ENCODE results near the gene PTMA. TPM values are rescaled to one million over a fixed set of nuclear protein-coding genes. Genes with fewer than 3 reads are reported as not detected.

PTMA gene
- total RNA-seq, 1 experiment from 2014 or later, result 713 TPM

DNA sequence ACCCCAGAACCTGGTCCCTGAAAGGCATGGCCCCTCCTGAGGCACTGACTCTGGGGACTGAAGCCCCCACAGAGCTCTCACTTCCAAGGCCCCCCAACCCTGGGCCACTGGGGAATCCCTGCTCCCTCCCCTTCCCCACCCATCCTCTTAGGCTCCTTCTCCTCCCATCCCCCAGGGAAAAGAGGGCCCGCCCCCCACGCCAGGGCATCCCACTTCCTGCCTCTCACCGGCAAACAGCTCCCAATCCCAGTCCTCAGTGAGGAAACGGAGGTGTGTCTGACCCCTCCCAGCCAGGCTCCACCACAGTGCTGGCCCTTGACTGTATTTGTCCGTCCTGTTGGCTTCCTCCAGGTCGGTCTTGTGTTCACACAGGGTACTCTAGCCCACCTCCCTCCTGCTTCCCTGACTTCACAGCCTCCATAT is 35.0 kb upstream of the PTMA start:
- Mint-ChIP-seq H3K27me3 (ENCODE audit: insufficient read depth, unreplicated experiment) (no peaks in the 10 kb centered on the region), H3K27ac (ENCODE audit: low read depth, unreplicated experiment) (peak overlapping the region; percentile 69), H3K36me3 (ENCODE audit: insufficient read depth, unreplicated experiment) (no peaks in the 10 kb centered on the region), H3K4me3 (ENCODE audit: unreplicated experiment) (no peak overlapping the region), H3K9me3 (ENCODE audit: unreplicated experiment) (no peaks in the 10 kb centered on the region), H3K4me1 (ENCODE audit: insufficient read depth, unreplicated experiment) (peaks cover 19% of the 10 kb centered on the region)
- peak; percentile 83 for DNase-seq (ENCODE audit: unreplicated experiment)
- ChIA-PET CTCF (interaction anchor here (0.5 to 9.8 kb wide), 16 partner anchors 11 to 1539 kb away, joined by 3 to 352 read pairs (median 6); partner anchors contain the start of gene PTMA), POLR2A (interaction anchor here (0.5 to 7.2 kb wide), 8 partner anchors 29 to 61 kb away, joined by 3 to 73 read pairs (median 4); partner anchors contain the start of gene PTMA)
- TF ChIP-seq, protein P1, sequence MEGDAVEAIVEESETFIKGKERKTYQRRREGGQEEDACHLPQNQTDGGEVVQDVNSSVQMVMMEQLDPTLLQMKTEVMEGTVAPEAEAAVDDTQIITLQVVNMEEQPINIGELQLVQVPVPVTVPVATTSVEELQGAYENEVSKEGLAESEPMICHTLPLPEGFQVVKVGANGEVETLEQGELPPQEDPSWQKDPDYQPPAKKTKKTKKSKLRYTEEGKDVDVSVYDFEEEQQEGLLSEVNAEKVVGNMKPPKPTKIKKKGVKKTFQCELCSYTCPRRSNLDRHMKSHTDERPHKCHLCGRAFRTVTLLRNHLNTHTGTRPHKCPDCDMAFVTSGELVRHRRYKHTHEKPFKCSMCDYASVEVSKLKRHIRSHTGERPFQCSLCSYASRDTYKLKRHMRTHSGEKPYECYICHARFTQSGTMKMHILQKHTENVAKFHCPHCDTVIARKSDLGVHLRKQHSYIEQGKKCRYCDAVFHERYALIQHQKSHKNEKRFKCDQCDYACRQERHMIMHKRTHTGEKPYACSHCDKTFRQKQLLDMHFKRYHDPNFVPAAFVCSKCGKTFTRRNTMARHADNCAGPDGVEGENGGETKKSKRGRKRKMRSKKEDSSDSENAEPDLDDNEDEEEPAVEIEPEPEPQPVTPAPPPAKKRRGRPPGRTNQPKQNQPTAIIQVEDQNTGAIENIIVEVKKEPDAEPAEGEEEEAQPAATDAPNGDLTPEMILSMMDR (IDR thresholded peaks at IDR 0.05; ENCODE audit: unreplicated experiment), result no peak
- intact Hi-C loops (cut with micrococcal nuclease), result no loop called here
- BruUV-seq (replicated peaks), result no TSS peak

DNA sequence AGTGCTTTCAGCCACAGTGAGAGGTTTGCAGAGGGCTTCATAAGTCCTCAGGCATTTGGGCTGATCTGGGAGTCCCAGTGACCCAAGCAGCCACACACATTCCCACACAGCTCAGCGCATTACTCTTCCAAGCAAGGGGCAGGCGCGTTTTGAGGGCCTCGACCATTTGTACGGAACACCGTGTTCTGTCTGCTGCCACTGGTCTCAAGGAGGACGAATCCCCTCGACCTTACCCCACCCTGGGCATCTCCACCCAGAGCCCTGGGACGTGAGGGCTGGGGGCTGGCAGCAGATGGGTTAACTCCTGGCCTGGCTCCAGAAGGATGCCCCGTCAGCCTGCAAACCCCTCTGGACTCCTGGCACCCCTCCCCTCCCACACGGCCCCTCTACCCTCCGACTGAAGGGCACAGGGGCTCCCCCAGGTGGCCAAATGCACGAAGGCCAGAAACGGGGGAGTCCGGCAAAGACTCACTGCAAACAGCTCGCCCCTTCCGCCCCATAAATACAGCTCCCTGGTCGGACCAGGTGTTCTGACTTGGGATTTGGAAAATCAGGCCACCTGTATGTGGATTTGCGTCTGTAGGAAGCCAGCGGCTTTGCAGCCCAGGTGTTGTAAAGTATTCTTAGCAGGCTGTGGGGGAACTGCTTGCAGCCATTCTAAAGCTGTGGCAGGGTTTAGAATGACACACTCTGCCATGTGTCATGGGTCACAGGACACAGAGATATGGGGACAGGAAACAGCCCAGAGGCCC is 33.6 kb upstream of the PTMA start:
- no peaks in the 10 kb centered on the region for H3K27me3 Mint-ChIP-seq (ENCODE audit: insufficient read depth, unreplicated experiment)
- H3K36me3 Mint-ChIP-seq (ENCODE audit: insufficient read depth, unreplicated experiment), result no peaks in the 10 kb centered on the region

DNA sequence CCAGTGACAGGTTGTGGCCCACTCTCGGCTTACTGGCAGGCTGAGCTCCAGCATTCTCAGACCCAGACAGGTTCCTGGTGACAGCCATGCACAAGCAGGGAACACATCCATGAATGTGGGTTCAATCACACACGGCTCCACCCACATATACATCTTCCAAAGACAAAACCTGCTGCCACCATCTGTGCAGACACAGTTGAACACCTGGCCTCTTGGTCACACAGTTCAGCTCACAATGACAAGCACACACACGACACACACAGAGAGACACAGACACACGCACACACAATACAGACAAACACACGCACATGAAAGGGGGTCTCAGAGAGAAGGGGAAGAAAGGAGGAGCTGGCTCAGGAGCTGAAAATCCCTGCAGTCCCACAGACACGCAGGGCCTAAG is 32.1 kb upstream of the PTMA start:
- H3K4me1 Mint-ChIP-seq (ENCODE audit: insufficient read depth, unreplicated experiment), result peaks cover 19% of the 10 kb centered on the region
- no peak for DNase-seq (ENCODE audit: unreplicated experiment)
- H3K9me3 Mint-ChIP-seq (ENCODE audit: unreplicated experiment), result no peaks in the 10 kb centered on the region
- ChIA-PET CTCF (interaction anchor here (0.6 to 9.8 kb wide), 20 partner anchors 7 to 159 kb away, joined by 3 to 352 read pairs (median 7); partner anchors contain the start of gene PTMA), POLR2A (interaction anchor here (1.4 to 7.2 kb wide), 4 partner anchors 26 to 64 kb away, joined by 6 to 73 read pairs (median 11); no protein-coding TSS in a partner anchor)
- H3K27ac Mint-ChIP-seq (ENCODE audit: low read depth, unreplicated experiment), result no peak overlapping the region
- TF ChIP-seq, protein P1 (IDR thresholded peaks at IDR 0.05; ENCODE audit: unreplicated experiment), result no peak
- no peaks in the 10 kb centered on the region for H3K27me3 Mint-ChIP-seq (ENCODE audit: insufficient read depth, unreplicated experiment)
- BruUV-seq (replicated peaks), result no TSS peak
- intact Hi-C loops (cut with micrococcal nuclease), result loop anchor here (2.0 kb wide), 2 partner anchors 111 to 113 kb away; partner anchors contain the start of gene COPS7B
- no peak overlapping the region for H3K4me3 Mint-ChIP-seq (ENCODE audit: unreplicated experiment)
- H3K36me3 Mint-ChIP-seq (ENCODE audit: insufficient read depth, unreplicated experiment), result no peaks in the 10 kb centered on the region

More for the DNA sequence above, 33.6 kb upstream of the PTMA start:
- ChIA-PET POLR2A (interaction anchor here (0.8 to 7.2 kb wide), 14 partner anchors 9 to 111 kb away, joined by 3 to 73 read pairs (median 6); partner anchors contain the start of genes COPS7B, PDE6D and PTMA), CTCF (interaction anchor here (0.6 to 9.8 kb wide), 43 partner anchors 9 to 1373 kb away, joined by 3 to 352 read pairs (median 5); partner anchors contain the start of gene PTMA)
- Mint-ChIP-seq H3K27ac (ENCODE audit: low read depth, unreplicated experiment) (no peak overlapping the region), H3K9me3 (ENCODE audit: unreplicated experiment) (no peaks in the 10 kb centered on the region), H3K4me3 (ENCODE audit: unreplicated experiment) (no peak overlapping the region), H3K4me1 (ENCODE audit: insufficient read depth, unreplicated experiment) (peaks cover 19% of the 10 kb centered on the region)
- intact Hi-C loops (cut with micrococcal nuclease), result loop anchor here (1.0 kb wide), 2 partner anchors 26 to 62 kb away; no protein-coding TSS in a partner anchor
- no TSS peak for BruUV-seq (replicated peaks)
- peak; percentile 67 for DNase-seq (ENCODE audit: unreplicated experiment)
- TF ChIP-seq, protein P1 (IDR thresholded peaks at IDR 0.05; ENCODE audit: unreplicated experiment), result peak; percentile 83

DNA sequence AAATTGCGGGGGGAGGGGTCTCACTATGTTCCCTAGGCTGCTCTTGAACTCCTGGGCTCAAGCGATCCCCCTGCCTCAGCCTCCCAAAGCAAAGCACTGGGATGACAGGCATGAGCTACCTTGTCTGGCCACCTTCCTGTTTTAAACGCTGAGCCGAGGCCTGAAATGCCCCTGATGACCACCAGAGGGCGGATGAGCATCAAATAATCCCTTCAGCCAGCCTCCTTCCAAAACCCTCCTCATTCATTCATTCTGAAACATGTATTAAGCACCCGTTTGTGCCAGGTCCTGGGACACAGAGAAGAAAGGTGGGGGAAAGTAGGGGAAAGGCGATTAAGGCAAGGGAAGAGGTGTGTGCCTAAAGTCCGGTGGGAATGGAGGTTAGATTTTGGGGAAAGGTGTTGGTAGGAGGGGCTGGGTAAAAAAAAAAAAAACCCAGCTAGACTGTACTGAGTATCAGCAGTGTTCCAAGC is 30.7 kb upstream of the PTMA start:
- Mint-ChIP-seq H3K27ac (ENCODE audit: low read depth, unreplicated experiment) (no peak overlapping the region), H3K4me3 (ENCODE audit: unreplicated experiment) (no peak overlapping the region), H3K4me1 (ENCODE audit: insufficient read depth, unreplicated experiment) (peaks cover 19% of the 10 kb centered on the region), H3K36me3 (ENCODE audit: insufficient read depth, unreplicated experiment) (no peaks in the 10 kb centered on the region), H3K27me3 (ENCODE audit: insufficient read depth, unreplicated experiment) (no peaks in the 10 kb centered on the region), H3K9me3 (ENCODE audit: unreplicated experiment) (no peaks in the 10 kb centered on the region)
- TF ChIP-seq, protein P1 (IDR thresholded peaks at IDR 0.05; ENCODE audit: unreplicated experiment), result peak; percentile 88
- intact Hi-C loops (cut with micrococcal nuclease), result loop anchor here (1.0 to 2.0 kb wide), 3 partner anchors 38 to 115 kb away; partner anchors contain the start of gene COPS7B
- peak; percentile 88 for DNase-seq (ENCODE audit: unreplicated experiment)
- ChIA-PET POLR2A (interaction anchor here (0.6 to 7.2 kb wide), 16 partner anchors 18 to 207 kb away, joined by 3 to 73 read pairs (median 4); partner anchors contain the start of gene PTMA), CTCF (interaction anchor here (0.5 to 9.8 kb wide), 40 partner anchors 8 to 1942 kb away, joined by 3 to 352 read pairs (median 4); partner anchors contain the start of gene PTMA)
- no TSS peak for BruUV-seq (replicated peaks)

Data from MCF 10A (cell line).